Activated CD4-positive, alpha-beta T cell treated with anti-CD3 and anti-CD28 coated beads, Interleukin-2, amount 50 U/mL, for 16 hours (primary cell): ENCODE results near the gene KANSL1L.

Experiments used
- DNase-seq: peaks from one replicate; pipeline ENCODE4 v3.0.0-alpha.2; 2020

KANSL1L gene

DNA sequence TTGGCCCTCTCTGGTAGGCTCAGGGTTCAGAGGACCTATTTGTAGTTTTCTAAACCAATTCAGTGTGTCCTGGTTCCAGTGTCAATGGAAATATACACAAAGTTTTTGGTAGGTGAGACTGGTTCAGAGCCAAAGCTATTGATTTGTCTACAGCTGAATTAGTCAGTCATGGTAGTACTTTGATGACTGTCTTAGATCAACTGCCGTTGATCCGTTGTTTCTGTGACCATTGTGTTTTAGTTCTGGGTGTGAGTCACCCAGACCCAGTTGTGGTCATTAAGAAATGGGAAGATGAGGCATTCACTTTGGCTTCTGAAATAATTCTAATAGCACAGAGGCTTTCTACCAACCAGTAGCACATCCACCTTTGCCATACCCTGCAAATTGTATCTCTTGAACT, 184.8 kb downstream of the KANSL1L start:
- no peak for DNase-seq

GRCh38 chr2:209985874-209986273, 185.3 kb downstream of the KANSL1L start:
- no peak for DNase-seq

DNA sequence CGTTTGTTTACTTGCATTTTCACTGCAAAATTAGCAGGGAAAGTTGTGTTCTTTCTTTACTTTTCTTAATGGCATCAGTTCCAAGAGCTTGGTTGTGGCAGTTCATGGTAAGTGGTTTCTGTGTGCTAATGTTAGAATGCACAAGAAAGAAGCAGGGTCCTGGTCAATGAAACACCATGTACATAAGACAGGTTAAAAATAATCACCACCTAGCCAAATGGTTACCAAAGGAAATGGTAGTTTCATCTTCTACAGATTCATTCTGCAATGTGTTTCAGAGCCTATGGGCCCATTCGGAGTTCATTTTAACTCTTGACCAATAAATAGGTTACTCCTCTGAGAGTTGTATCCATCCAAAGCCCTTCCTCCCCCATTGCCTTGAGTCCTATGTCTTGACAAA, 186.9 kb downstream of the KANSL1L start:
- DNase-seq = no peak

DNA sequence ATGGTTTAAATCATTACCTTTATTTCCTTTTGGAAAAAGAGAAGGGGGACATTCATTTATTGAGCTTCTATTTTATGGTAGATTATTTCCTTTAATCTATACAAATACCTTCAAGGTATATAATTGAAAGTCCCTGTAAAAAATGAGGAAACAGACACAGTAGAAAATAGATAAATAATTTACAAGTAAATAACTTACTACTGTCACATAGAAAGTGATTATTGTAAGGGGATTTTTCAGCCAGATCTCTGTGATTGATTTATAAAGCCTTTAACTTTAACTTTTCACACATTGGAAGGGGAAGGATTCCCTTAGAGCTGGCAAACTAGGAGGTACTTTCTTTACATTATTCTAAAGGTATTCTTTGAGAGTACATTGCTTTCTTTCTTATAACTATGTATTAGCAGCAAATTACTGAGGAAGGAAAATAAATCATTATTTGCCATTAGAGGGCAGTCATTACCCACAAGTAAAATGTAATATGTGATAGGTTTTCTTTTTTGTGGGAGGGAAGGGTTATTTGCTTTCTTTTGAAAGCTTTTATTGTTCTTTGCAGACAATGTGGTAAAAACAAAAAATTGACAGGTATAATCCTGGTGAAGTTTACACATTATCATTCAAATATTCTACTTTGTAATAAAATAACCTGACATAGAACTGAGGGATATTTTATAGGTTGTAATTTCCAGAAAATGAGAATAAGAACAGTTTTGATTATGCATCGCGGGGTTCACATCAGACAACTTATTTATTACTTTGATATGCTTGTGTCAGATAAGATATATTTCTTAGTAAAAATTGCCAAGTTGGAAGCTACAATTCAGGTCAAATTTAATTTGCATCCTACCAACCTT, 193.6 kb downstream of the KANSL1L start:
- peak; percentile 26 for DNase-seq

GRCh38 chr2:209976698-209977385, 194.4 kb downstream of the KANSL1L start:
- DNase-seq = no peak

- no peak for DNase-seq
Observed at GRCh38 chr2:209974576-209974975, 196.6 kb downstream of the KANSL1L start.

DNA sequence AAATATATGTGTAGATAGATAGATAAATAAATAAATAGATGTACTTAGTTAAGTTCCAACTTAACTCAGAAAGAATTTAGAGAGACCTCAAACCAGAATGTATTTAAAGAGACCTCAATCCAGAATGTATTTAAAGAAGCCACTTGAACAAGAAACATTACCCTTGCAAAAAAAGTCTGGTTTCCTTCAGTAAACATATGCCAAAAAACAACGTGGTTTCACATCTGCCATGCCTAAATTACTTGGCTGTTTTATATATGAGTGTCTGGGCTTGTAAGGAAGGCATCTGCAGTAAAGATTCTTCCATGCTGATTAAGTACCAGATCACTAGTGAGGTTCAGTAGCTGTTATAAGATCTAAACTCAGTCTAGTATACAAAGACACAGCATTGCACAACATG, 197.9 kb downstream of the KANSL1L start:
- DNase-seq = no peak
